Natural killer cell (primary cell): Measurements from ENCODE around the gene GGT7. TPM values are rescaled to one million over a fixed set of nuclear protein-coding genes. Genes with fewer than 3 reads are reported as not detected.
A peak's percentile ranks its signal among the peaks of the same experiment; 100 is the strongest.

ENCODE experiments used
- ATAC-seq, 3 donors: fragments of 150-1000 bp in 2 of 3; fragments of 200-7000 bp in 1 of 3; cut with Tn5 transposase; 1 replicate in 1 of 3; 2 replicates in 2 of 3; pipeline ENCODE4 v1.10.0; 2021; ENCODE audit warnings: mild to moderate bottlenecking in 2 of 3, moderate library complexity in 2 of 3
- DNase-seq, 2 donors: peaks; one replicate each; pipeline versions ENCODE4 v3.0.0 to v3.0.0-alpha.2; 2013 to 2021; ENCODE audit warnings: mixed read lengths in 1 of 2
- H3K27ac ChIP-seq: one replicate; pipeline ENCODE4 v1.5.1; 2013; ENCODE audit warnings: mild to moderate bottlenecking, low read length
- H3K27me3 ChIP-seq: one replicate; pipeline ENCODE4 v1.6.1; 2013; ENCODE audit warnings: low read length; ENCODE audit not compliant: control insufficient read depth, insufficient read depth
- H3K36me3 ChIP-seq: one replicate; pipeline ENCODE4 v1.6.1; 2013; ENCODE audit warnings: low read length; ENCODE audit not compliant: control insufficient read depth, insufficient read depth
- H3K4me1 ChIP-seq: one replicate; pipeline ENCODE4 v1.6.1; 2013; ENCODE audit warnings: low read length; ENCODE audit not compliant: control insufficient read depth, insufficient read depth
- H3K4me3 ChIP-seq: one replicate; pipeline ENCODE4 v1.5.1; 2013; ENCODE audit warnings: low read length
- H3K9me3 ChIP-seq: one replicate; pipeline ENCODE4 v1.6.1; 2013; ENCODE audit warnings: low read length; ENCODE audit not compliant: control insufficient read depth, insufficient read depth
- H3K27ac Mint-ChIP-seq, 2 donors: one replicate each; pipeline ENCODE4 v1.8.0; 2022; ENCODE audit warnings: mild to moderate bottlenecking in 2 of 2, mixed read lengths in 2 of 2, moderate library complexity in 1 of 2
- H3K27me3 Mint-ChIP-seq, 2 donors: one replicate each; pipeline ENCODE4 v1.8.0; 2022; ENCODE audit warnings: low read depth in 2 of 2, mixed read lengths in 2 of 2
- H3K36me3 Mint-ChIP-seq: one replicate; pipeline ENCODE4 v1.8.0; 2022; ENCODE audit warnings: mixed read lengths
- H3K4me1 Mint-ChIP-seq, 2 donors: one replicate each; pipeline ENCODE4 v1.8.0; 2022; ENCODE audit warnings: mixed read lengths in 2 of 2
- H3K4me3 Mint-ChIP-seq: one replicate; pipeline ENCODE4 v1.8.0; 2022; ENCODE audit warnings: mild to moderate bottlenecking, moderate library complexity, mixed read lengths
- H3K9me3 Mint-ChIP-seq, 2 donors: one replicate each; pipeline ENCODE4 v1.8.0; 2022; ENCODE audit warnings: mixed read lengths in 2 of 2
- WGBS: methylation state at CpG from one replicate; pipeline ENCODE4 v1.1.7; 2013; ENCODE audit warnings: missing lambda C conversion rate; ENCODE audit not compliant: insufficient coverage; 5-methylcytosine and 5-hydroxymethylcytosine counted together
- intact Hi-C: fragments of 100-400 bp; cut with micrococcal nuclease; formaldehyde crosslinking; loops from one replicate; pipeline ENCODE4 v1.14.2; 2022
- total RNA-seq, 4 donors: library from RNA; stranded (reverse); fragments of 120-200 nt in 1 of 4; gene quantifications; one replicate each; pipeline versions ENCODE4 v1.2.3 to v1.2.4, GENCODE V29; 2013 to 2022
- TF ChIP-seq, protein P1 (sequence below): fragments of 200-600 bp; IDR thresholded peaks from one replicate; pipeline ENCODE4 v1.8.0; 2022; ENCODE audit warnings: antibody characterized with exemption

GGT7 gene
- total RNA-seq, 3 donors from 2014 or later (not counting 1 experiment from before 2014, with no cell fraction given), result 7.4 to 12.8 (median 12.1) TPM

DNA sequence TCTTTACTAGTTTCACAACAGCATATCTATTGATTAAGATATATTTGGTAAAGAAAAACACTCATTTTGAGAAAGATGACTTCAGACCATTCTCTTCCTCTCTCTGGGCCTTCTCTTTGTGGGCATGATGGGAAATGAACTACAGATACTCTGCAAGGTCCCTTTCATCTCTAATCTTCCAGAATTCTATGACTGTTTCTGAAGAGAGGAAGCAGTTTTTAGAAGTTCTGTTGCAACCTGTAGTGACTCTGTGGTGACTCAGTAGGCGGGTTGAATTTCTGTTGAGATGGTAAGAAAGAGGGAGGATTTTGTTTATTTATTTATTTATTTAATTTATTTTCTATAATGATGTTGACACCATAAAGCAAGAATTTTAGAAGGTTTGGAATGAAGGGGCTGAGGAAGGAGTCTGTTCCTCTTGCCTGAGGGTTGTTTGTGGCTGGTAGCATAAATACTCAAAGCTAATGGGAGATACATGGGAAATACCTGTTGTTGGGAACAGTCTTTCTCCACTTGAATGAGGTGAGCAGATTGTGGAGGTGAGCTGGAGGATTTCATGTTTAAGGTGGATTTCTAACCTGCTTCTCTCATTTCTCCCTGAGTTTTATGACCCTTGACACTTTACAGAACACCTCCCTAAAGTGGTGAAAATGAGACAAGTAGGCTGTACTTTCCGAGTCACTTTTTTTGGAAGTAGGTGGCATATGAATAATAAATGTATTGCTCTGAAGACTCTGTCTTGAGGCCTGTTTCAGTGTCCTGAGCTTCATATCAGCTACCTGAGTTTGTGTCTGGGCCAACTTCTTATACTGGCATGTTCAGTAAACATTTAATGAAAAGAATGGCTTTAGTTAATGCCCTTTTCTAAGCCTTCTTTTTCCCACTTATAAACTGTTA, 18.8 kb upstream of the GGT7 start:
- WGBS, result 68% methylated on average over 2 of the region's 2 CpGs
- TF ChIP-seq, protein P1, sequence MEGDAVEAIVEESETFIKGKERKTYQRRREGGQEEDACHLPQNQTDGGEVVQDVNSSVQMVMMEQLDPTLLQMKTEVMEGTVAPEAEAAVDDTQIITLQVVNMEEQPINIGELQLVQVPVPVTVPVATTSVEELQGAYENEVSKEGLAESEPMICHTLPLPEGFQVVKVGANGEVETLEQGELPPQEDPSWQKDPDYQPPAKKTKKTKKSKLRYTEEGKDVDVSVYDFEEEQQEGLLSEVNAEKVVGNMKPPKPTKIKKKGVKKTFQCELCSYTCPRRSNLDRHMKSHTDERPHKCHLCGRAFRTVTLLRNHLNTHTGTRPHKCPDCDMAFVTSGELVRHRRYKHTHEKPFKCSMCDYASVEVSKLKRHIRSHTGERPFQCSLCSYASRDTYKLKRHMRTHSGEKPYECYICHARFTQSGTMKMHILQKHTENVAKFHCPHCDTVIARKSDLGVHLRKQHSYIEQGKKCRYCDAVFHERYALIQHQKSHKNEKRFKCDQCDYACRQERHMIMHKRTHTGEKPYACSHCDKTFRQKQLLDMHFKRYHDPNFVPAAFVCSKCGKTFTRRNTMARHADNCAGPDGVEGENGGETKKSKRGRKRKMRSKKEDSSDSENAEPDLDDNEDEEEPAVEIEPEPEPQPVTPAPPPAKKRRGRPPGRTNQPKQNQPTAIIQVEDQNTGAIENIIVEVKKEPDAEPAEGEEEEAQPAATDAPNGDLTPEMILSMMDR, result no peak
- DNase-seq, result peak in 1 of 2 donors; percentile 34

DNA sequence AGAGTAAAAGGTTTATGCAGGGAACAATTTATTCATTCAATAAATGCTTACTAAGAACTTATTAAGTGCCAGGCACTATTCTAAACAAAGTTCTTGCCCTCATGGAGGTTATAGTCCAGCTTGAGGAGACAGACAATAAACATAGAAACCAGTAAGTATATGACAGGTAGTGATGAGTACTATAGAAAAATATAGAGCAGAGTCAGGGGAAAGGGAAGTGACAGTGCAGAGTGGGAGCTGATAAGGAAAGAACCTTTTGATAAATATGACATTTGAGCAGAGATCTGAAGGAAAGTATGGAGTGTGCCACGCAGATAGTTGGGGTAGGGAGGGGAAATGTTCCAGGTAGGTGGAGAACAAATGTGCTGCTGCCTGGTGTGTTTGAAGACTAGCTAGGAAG, 15.8 kb upstream of the GGT7 start:
- H3K4me3 Mint-ChIP-seq, result no peak overlapping the region
- TF ChIP-seq, protein P1, result no peak
- 32% methylated on average over 1 of the region's 1 CpG for WGBS
- intact Hi-C loops, result no loop called here
- H3K27ac Mint-ChIP-seq, result no peak overlapping the region
- ATAC-seq, result no peak
- Histone ChIP-seq H3K4me3 (no peak overlapping the region), H3K36me3 (no peaks in the 10 kb centered on the region), H3K4me1 (peaks cover 2% of the 10 kb centered on the region), H3K27me3 (no peaks in the 10 kb centered on the region), H3K9me3 (no peaks in the 10 kb centered on the region), H3K27ac (no peak overlapping the region)
- peaks cover 7 to 12% of the 10 kb centered on the region in 2 donors for H3K27me3 Mint-ChIP-seq
- H3K9me3 Mint-ChIP-seq, result no peaks in the 10 kb centered on the region
- no peak for DNase-seq
- no peaks in the 10 kb centered on the region for H3K36me3 Mint-ChIP-seq
- no peaks in the 10 kb centered on the region for H3K4me1 Mint-ChIP-seq

More for the DNA sequence above, 18.8 kb upstream of the GGT7 start:
- no peak overlapping the region for H3K4me3 ChIP-seq
- Mint-ChIP-seq H3K27ac (no peak overlapping the region), H3K36me3 (no peaks in the 10 kb centered on the region), H3K4me1 (no peaks in the 10 kb centered on the region), H3K27me3 (peaks cover 7 to 12% of the 10 kb centered on the region in 2 donors), H3K4me3 (no peak overlapping the region), H3K9me3 (no peaks in the 10 kb centered on the region)
- no peaks in the 10 kb centered on the region for H3K9me3 ChIP-seq
- H3K4me1 ChIP-seq, result peaks cover 2% of the 10 kb centered on the region
- ATAC-seq, result no peak
- H3K27me3 ChIP-seq, result peaks cover 2% of the 10 kb centered on the region
- intact Hi-C loops, result no loop called here
- H3K36me3 ChIP-seq, result no peaks in the 10 kb centered on the region
- H3K27ac ChIP-seq, result no peak overlapping the region

DNA sequence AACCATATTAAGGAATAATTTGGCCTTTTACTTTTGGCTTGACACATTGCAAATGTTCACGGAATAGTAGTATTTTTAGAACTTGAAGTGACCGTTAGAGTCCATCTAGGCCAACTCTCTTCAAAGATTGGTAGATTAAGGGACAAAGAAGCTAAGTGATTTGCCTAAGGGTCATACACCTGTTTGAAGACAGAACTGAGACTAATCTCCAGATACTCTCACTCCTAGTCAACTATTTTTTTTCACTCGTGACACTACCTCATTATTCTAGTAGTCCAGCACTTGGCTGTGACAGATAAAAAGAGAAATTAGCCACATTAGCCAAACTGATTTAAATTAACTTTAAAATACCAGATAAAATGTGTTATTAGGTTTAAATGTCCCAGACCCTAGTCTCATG, 14.4 kb upstream of the GGT7 start:
- no peak for DNase-seq
- H3K36me3 ChIP-seq, result no peaks in the 10 kb centered on the region
- ATAC-seq, result no peak
- H3K4me1 ChIP-seq, result no peaks in the 10 kb centered on the region
- no peak overlapping the region for H3K27ac Mint-ChIP-seq
- no peaks in the 10 kb centered on the region for H3K36me3 Mint-ChIP-seq
- H3K9me3 Mint-ChIP-seq, result no peaks in the 10 kb centered on the region
- no peak overlapping the region for H3K27ac ChIP-seq
- H3K4me3 Mint-ChIP-seq, result no peak overlapping the region
- intact Hi-C loops, result no loop called here
- no peak overlapping the region for H3K4me3 ChIP-seq
- H3K27me3 ChIP-seq, result no peaks in the 10 kb centered on the region
- peaks cover 7 to 12% of the 10 kb centered on the region in 2 donors for H3K27me3 Mint-ChIP-seq
- no peaks in the 10 kb centered on the region for H3K9me3 ChIP-seq
- H3K4me1 Mint-ChIP-seq, result no peaks in the 10 kb centered on the region
- TF ChIP-seq, protein P1, result no peak
- 81% methylated on average over 3 of the region's 3 CpGs for WGBS
